NCI-H510A (cell line): ENCODE data around the gene OTOS.

Experiments used
- DNase-seq: peaks from one replicate; lab custom pipeline; 2025; lab: John Stamatoyannopoulos, UW

Gene OTOS

GRCh38 chr2:240140511-240140910 is at the start of gene OTOS:
TSS of gene OTOS (minus strand) at chr2:240140658. CDS start at chr2:240140326, 332 bp downstream.
- DNase-seq: peak; percentile 51

DNA sequence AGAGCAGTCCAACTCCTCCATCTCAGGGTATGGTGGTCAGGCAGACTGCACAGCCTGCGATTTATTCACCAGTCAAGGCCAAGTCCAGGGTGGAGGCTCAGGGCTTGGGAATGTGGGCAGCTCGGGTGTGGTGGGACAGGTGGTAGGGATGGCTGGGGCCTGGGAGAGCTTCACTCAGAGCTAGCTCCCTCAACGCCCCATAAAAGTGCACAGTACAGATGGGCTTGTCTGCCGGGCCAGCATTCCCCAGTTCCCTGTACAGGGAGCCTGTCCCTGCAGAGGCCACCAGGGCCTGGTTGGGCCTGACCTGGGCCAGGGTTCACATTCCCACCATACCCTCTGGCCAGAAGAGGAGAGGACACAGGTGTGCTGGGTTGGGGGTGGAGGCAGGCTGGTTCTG is 49.2 kb upstream of the OTOS start:
- no peak for DNase-seq

- no peak for DNase-seq
These were observed 47.6 kb upstream of the OTOS start for GRCh38 chr2:240187989-240188590.

- DNase-seq: no peak
These were observed 45.8 kb upstream of the OTOS start for GRCh38 chr2:240186191-240186725.

- DNase-seq: no peak
These were observed 44.2 kb upstream of the OTOS start for GRCh38 chr2:240184656-240185055.

DNA sequence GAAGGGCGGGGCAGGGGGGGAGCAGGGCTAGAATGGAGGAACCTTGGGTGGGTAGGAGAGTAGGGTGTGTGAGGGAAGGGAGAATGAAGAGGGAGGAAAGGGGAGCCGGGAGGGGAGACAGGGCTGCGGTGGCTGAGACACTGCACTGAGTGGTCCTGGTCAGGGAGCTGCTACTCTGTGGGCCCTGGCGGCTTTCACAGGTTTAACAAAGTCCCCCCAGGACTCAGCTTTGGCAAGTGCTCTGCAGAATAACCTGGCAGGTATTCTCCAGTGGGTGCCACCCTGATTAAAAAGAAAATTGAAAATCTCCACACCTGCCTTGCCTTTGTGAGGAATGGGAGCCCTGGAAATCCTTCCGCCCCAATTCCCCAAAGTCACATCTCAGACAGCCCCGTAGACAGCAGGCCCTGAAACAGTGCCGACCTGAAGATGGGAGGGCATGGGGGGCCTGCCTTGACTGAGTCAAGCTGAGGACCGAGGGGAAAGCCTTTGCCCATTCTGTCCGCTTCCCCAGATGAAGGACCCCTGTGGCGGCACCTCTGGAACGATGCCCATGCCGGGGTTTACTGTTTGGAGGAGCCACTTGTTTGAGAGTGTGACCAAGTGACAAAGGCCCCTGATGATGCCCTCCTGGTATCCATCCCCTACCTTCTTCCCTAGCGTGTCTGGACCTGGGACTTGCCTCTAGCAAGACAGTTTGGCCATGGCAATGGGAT is 43.6 kb upstream of the OTOS start:
- DNase-seq: no peak

DNA sequence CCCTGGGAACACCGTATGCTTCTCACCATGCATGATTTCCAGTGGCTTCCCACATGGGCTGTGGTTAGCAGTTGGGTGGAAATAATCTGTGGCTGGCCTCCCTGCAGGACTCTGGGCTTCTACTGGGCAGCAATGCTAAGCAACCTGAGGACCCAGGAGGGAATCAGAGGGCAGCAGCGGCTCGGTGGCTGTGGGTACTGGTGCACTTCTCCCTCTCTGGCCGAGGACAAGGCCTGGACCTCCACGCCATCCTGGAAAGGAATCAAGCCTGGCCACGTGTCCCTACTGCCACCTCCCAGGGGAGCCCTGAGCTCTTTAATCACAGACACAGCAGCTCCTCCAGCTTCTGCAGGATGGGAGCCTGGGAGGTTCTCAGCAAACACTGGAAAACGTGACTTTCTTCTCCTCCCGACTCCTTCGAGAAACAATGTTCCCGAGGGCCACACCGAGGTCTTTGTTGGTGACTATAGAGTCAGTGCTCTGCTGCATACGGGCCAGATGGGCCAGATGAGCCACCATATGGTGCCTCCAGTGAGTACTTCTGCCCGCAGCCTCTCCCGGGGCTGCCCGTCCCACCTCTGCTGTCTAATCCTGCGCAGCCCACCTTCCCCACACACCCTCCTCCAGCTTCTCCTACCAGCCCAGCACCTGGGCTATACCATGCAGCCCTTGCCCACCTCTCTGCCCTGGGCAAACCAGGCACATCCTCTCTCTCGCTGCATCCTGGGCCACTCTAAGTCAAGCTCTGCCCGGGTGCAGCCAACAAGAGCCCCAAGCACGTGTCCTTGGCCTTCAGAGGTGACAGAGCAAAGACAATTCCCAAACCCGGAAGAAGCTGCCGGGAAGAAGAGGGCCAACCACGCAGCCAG is 42.8 kb upstream of the OTOS start:
- DNase-seq: no peak

DNA sequence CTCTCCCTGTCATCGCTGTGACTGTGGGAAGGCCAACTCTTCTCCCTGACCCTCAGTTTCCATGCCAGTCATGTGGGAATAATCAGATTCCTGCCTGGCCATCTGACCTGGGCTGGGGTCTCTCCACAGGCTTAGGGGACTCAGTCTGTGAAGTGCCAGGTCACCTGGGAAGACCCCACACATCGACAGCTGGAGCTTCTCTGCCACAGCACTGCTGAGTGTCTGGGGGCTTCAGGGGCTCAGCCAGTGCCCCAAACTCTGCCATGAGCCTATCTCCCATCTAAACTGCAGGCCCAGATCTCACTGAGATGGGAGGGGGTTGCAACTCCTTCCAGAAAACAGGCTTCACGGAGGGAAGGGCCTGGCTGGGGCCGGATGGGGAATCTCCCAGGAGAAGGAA is 42.0 kb upstream of the OTOS start:
- DNase-seq: no peak

- DNase-seq: no peak
These were observed 41.5 kb upstream of the OTOS start for GRCh38 chr2:240182001-240182400.

- DNase-seq: no peak
These were observed 39.6 kb upstream of the OTOS start for GRCh38 chr2:240179941-240180666.

DNA sequence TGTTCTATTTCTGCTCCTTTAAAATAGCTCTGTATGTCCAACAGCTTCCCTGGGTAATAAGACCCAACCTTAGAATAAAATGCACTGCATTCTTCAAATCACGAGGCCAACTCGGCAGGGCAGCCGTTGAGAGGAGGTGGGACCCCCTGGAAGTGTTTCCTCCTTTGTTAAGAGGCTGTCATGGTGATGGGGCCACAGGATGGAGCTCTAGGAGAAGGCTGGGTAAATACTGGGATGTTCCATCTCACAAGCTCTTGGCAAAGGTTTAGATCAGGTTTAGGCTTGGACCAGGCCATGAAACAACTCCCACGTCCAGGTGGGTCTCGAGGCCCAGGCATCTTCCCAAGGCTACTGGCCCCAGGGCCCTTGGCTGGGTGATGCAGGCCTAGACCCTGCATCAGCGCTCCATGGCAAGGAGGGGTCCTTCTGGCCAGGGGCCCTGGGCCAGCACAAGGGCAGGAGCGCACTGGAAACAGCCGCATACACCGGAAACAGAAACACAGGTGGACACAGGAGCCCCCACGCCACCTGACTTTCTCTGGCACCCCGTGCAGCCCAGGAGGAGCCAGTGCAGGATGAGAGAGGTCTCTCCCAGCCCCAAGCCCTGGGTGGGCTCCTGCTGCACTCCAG is 38.8 kb upstream of the OTOS start:
- DNase-seq: no peak

DNA sequence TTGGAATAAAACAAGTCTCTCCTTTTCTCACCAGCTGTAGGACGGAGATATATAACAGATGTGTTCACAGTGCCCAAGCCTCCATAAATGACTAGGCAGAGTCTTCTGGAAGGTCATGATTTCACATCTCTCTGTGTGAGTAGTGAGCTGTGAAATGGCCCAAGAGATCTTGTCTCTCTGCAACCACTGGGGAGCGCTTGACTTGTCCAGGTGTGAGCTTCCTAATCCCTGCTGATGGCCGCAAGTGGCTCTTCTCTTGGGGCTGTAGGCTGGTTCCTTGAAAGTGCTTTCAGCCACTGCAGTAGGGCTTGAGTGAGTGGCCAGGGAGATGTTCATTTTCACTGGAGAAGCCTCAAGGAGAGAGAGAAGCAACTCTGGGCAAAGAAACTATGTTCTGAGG is 38.1 kb upstream of the OTOS start:
- DNase-seq: no peak

DNA sequence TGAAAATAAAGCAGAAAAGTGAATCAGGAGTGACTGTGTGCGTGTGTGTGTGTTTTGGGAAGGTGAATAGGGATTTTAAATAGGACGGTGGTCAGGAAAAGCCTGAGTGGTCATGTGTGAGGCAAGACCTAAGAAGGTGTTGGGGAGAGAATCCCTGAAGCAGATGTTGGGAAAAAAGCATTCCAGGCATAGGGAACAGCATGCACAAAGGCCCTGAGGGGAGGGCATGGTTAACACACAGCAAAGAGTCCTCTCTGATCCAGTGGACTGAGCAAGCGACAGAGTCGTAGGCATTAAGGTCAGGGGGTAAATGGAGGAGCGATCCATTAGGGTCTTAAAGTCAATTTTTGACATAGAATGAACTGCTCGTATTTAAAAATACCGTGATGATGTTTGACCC is 34.0 kb upstream of the OTOS start:
- DNase-seq: no peak

DNA sequence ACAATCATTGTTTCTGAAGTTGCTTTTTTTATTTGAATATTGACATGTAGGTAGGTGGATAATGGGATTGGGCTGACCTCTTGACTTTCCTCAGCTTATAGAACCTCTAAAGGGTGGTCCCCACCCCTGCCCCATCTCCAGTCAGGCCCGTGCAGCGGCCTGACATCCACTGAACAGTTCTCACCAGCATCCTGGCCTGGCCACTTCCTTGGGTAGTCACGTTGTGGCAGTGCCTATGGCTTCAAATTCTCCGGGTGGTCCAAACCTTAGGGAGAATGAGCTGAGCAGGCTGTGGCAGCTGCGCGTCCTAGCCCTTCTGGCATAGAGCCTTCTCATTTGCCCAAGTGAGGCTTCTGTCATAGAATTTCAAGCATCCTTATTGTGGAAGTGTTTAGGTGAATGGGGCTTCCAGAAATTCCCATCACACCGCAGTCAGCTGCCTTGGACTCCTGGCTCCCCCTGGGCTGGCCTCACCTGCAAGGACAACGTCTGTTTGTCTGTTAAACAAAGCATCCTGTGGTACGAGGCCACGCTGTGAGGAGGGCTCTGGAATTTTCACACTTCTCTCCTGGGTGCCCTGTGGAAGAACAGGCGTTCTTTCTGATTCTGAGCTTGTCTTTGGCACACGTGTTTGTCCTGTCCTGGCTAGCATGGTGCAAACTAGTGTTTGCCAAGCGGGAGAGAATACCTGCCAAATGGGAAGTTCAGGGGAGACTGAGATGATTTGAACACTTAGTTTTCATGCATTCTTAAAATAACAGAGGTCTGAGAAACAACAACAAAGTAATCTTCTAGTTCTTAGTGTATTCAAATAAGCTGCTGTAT is 31.8 kb upstream of the OTOS start:
- no peak for DNase-seq

DNA sequence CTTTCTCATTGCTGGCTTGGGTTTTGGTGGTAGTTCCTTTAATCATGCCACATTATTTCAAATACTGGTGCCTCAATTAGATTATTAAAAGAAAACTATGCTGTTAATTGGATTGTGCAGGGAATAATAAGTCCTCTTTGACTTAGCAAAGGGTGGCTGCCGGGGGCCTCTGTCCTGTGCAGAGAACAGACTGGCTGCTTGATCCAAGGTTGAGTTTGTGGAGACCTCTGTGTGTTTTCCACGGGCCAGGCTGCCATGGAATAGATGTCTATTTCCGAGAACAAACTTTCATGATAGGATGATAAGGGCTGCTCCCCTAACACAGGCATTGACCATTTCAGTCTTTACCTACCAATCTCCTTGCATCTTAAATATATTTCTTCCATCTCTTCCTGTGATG is 30.4 kb upstream of the OTOS start:
- no peak for DNase-seq

DNA sequence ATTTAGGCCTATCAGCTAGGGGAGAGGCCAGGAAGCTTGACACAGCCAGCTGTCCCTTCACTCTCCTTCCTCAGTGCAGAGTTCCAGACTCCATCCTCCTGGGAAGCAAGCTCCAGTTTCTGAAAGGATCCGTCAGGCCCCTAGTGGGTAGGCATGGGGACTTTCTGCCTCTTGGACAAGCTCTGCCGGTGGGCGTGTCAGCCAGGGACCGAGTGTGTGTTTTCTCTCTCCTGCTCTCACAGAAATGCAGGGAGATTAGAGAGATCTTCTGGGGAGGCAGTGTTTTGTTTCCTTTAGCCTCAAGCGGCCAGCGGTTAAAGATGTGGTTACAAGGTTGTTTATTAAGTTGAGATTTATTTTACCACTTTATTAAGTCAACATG is 29.9 kb upstream of the OTOS start:
- no peak for DNase-seq

DNA sequence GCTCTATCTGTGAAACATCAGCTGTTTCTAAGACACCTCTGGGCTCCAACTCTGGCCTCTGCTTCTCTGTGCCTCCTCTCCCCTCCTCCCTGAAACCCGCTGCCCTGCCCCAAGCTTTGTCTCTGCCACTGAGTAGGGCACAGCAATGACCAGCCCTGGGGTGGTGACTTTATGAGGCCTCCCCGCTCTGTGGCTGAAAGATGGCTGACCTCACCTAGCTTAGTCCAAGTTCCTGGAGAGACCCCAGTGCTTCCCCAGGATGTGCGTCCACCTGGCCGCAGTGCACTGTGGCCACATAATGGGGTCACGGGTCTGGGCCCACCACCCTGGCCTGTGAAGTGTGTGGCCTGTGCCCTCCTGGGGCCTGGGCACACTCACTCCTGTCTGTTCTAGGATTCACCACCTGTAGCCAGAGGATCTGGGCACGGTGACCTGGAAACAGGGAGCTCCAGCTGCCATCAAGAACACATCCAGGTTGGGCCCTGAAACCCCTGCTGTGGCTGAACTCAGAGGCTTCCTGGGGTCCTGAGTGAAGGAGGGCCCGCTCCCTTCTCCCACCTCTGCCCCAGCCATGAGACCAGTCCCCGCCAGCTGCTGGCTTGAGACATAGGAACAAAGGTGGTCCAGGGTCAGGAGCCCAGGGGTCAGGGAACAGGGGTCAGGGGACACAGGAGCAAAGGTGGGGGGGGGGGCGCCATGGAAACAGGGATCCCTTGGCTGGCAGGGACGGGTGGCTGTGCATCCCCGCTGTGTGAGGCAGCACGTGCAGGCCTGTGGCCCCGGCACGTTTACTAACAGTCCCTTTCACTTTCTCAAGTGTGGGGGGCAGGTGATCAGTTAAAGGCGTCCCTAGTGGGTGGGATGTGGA is 29.3 kb upstream of the OTOS start:
- DNase-seq: no peak

GRCh38 chr2:240168546-240169361 is 28.3 kb upstream of the OTOS start:
- no peak for DNase-seq

GRCh38 chr2:240168041-240168440 is 27.6 kb upstream of the OTOS start:
- DNase-seq: no peak
